Stimulated activated naive CD8-positive, alpha-beta T cell treated with anti-CD3 and anti-CD28 coated beads, Interleukin-15, Interleukin-2, amounts not matched to agents 100 U/mL and 50 U/mL, for 24 hours (primary cell): ENCODE measurements around the gene TSPAN31.
"Not testable (repeated sequence)": the region's sequence is repeated elsewhere in the genome, so short reads cannot be mapped to it uniquely, and the experiment has no call there.

Experiments
- ATAC-seq: fragments of 150-1000 bp; cut with Tn5 transposase; one replicate; pipeline ENCODE4 v1.10.0; 2021
- DNase-seq: peaks from one replicate; pipeline ENCODE4 v3.0.0; 2021

Gene TSPAN31

DNA sequence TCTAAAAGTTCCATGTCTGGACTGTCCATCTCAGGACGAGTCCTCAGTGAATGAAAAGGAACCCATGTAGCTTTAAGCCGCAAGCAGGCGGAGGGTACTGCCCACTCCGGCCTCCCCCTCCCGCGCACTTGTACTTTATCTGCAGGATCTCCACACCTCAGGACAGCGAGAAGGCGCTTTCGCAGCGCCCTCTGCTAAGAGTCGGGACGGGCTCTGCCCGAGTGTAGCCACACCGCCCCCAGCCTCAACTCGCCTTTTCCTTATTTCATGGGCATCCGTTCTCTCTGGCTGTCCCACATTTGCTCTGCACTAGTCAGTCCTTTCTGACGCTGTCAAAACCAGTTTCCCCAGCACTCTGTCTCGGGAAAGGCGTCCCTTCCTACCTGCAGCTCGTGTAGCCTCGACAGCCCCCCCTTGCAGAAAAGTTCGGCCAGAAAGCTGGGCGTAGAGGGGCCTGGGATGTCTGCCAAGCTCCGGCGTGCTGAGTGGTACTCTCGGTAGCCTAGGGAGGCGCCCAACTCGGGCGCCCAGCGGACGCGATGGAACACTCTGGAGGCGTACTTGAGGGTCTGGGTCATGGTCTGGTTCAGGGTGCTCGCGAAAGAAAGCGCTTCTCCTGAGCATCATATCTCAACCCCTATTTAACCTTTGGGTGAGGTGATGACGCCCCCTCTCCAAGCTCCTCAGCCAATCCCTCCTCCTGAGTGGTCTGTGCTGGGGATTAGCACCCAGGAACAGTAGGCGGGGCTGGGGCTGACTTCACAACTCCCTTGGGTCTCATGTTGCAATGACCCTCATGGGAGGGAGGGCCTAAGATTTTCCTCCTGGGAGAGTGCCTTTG lies 21.8 kb downstream of the TSPAN31 start, which contains the start of gene CYP27B1:
Gene CYP27B1, minus strand, starts transcription at position 615 of the 841 bp plus-strand sequence. Its CDS starts 37 bp downstream, at position 578.
- peak; percentile 42 for ATAC-seq

GRCh38 chr12:57767305-57767698 lies 22.5 kb downstream of the TSPAN31 start:
- DNase-seq (no peak), ATAC-seq (no peak)

More for the DNA sequence above, 21.8 kb downstream of the TSPAN31 start, which contains the start of gene CYP27B1:
- DNase-seq, result peak; percentile 52

GRCh38 chr12:57767876-57768275 lies 23.0 kb downstream of the TSPAN31 start:
- no peak for DNase-seq
- no peak for ATAC-seq

DNA sequence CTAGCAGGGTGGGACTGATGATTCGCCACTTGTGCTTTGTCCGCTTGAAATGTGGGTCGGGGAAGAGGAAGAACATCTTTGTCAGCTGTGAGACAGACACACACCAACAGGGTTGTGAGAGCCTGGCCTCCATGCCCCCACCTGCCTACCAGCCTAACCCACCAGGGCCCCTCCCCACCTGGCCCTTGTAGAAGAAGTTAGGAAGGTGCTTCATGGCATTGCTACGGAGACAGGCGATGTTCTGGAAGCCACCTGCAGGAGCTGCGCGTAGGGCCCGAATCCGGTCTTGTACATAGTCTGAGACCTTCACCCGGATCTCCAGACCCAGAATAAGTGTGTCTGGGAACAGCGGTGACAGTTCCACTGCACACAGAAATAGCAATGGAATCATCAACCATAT lies 24.8 kb downstream of the TSPAN31 start:
- ATAC-seq (no peak), DNase-seq (no peak)

- ATAC-seq, result no peak
- no peak for DNase-seq
These were observed 25.9 kb downstream of the TSPAN31 start for GRCh38 chr12:57770734-57771133.

- DNase-seq, result peak; percentile 93
- peak; percentile 68 for ATAC-seq
These were observed 26.5 kb downstream of the TSPAN31 start for GRCh38 chr12:57771236-57771872.

DNA sequence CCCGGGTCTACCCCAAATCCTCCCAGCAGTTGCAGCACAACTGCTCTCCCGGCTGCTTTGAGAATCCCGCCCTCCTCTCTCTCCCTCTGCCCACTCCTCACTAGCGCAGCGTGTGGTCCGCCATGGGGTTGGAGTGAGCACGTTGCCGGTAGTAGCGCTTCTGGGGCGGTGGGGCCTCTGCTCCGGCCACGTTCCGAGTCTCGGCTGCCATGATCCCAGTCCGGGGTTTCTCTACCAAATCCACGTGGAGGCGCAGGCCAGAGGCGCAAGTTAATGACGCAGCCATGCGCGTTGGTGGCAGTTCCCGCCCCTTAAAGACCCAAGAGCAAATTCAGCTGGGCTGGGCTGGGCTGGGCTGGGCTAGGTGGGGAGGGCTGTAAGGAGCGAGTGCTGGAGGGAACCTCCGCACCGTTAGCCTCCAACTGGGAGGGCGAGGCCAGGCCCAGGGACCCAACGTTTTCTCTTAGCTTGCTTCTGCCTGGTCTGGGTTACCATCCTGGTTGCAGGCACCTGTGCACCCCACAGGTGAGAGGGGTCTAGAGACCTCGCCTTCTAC lies 27.1 kb downstream of the TSPAN31 start, which contains the start of gene METTL1:
Gene METTL1, minus strand, starts transcription at position 233 of the 556 bp plus-strand sequence. Its CDS starts 22 bp downstream, at position 211.
- ATAC-seq, result peak; percentile 94
- DNase-seq, result peak; percentile 93

DNA sequence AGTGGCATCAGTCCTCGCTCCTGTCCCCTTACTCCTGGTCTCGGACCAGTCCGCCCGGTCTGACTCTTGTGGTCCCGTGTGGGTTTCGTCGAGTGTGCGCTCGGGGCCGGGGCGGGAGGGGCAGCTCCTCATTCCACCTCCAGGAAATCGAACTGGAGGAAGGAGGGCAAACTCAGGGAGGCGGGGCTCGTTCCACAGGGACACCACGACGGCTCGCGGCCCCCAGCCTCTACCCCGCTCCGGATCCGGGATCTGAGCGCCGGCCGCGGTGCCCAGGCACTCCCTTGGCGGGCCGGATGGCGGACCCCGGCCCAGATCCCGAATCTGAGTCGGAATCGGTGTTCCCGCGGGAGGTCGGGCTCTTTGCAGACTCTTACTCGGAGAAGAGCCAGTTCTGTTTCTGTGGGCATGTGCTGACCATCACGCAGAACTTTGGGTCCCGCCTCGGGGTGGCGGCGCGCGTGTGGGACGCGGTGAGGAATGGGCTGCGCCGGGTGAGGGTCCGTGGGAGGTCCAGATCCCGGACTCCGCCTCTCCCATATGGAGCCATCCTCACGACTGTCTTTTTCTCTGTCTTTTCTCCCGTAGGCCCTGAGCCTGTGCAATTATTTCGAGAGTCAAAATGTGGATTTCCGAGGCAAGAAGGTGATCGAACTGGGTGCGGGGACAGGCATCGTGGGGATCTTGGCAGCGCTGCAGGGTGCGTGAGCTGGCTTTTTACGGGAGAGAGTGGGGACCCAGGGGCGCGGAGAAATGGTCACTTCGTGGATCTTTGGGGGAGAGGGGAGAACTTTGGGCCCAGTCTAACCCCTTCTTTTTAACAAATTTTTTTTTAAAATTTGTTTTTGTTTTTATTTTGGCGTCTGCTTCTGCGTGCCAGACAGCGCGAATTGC lies 27.8 kb downstream of the TSPAN31 start, which contains the start of gene EEF1AKMT3:
Gene EEF1AKMT3, plus strand, starts transcription at position 186 of the 894 bp plus-strand sequence. Its CDS starts 111 bp downstream, at position 297.
- DNase-seq, result peak; percentile 60
- ATAC-seq, result peak; percentile 16

DNA sequence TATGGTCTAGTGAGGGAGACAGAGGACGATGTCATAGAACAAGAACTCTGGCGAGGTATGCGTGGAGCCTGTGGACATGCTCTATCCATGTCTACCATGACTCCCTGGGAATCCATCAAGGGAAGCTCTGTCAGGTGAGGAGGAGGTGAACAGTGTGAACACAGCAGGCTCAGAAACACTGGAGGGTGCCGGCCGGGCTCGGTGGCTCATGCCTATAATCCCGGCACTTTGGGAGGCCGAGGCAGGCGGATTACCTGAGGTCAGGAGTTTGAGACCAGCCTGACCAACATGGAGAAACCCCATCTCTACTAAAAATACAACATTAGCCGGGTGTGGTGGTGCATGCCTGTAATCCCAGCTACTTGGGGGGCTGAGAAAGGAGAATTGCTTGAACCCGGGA lies 29.8 kb downstream of the TSPAN31 start:
- not testable (repeated sequence) for ATAC-seq, DNase-seq

- ATAC-seq (no peak), DNase-seq (no peak)
These were observed 30.2 kb downstream of the TSPAN31 start for GRCh38 chr12:57775044-57775443.

DNA sequence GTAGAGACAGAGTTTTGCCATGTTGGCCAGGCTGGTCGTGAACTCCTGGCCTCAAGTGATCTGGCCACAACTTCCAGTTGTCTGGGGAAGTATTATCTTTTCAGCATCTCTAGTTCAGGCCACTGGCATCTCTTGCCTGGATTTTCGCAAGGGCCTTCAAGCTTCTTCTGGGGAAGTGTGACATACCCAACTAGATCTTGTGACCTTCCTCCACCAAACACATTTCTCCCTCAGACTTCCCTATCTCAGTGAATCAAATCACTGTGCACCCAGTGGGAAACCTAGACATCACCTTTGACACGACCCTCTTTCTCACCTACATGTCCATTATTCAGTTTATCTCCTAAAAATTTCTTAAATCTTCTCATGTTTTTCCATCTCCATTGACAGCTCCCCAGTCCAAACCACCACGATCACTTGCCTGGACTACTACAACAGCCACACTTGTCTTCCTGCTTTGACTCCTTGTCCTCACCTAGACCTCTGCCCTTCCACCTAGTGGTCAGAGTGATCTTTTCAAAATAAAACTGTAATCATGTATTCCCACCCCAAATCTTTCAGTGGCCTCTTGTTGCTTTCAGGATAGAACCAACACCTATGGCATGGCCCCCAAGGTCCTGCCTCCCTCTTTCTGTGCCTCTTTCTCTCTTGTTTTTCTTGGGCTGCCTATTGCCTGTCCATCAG lies 30.9 kb downstream of the TSPAN31 start:
- DNase-seq (no peak), ATAC-seq (no peak)

- no peak for ATAC-seq
- no peak for DNase-seq
These were observed 31.4 kb downstream of the TSPAN31 start for GRCh38 chr12:57776247-57776587.

DNA sequence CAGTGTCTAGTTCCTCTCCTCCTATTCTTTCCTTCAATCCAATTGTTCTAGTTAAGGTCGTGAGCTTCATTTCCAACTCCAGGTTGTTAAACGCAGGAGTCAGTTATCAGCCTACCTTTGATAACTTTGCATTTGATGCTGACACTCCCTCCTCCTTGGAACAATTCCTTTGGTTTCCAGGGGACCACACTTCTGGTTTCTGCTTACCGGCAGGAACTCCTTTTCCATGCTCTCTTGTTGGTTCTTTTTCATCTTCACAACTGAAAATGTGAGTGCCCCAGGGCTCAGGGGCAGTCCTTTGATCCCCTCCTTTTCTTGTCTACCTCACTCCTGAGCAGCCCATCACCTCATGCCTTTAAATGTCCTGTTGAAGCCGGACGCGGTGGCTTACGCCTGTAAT lies 32.5 kb downstream of the TSPAN31 start:
- DNase-seq (no peak), ATAC-seq (no peak)

DNA sequence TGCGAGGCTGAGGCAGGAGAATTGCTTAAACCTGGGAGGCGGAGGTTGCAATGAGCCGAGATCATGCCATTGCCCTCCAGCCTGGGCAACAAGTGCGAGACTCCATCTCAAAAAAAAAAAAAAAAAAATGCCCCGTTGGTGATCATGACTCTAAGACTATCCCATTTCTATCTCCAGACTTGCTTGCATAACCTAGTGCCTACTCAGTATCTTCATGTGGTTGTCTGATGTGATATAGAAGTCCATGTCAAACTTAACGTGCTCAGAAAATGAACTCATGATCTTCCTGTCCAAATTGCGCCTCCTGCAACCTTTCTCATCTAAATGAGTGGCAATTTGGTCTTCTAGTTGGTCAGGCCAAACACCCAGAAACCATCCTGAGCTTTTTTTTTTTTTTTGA lies 33.1 kb downstream of the TSPAN31 start:
- DNase-seq (no peak), ATAC-seq (no peak)

DNA sequence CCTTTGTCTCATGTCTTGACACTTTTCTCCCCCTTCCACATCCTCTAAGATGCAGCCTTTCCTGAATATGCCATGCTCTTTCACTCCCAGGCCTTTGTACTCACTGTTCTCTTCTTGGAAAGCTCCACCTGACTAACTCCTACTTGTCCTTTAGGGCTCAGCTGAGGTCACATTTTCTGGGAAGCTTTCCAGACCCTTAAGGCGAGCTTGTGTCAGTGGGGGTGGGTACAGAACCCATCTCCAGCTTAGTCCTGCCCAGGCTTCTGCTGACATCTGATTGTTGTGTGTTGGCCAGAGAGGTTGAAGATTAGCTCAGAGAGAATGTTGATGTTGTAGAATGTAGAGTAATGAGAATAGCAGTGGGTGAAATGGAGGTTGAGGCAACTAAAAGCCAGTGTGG lies 34.9 kb downstream of the TSPAN31 start:
- ATAC-seq (no peak), DNase-seq (no peak)

GRCh38 chr12:57780284-57780897 lies 35.6 kb downstream of the TSPAN31 start:
- ATAC-seq (no peak), DNase-seq (no peak)

- DNase-seq (no peak), ATAC-seq (no peak)
These were observed 36.4 kb downstream of the TSPAN31 start for GRCh38 chr12:57781244-57781643.

- ATAC-seq, result no peak
- no peak for DNase-seq
These were observed 37.0 kb downstream of the TSPAN31 start for GRCh38 chr12:57781801-57782200.

DNA sequence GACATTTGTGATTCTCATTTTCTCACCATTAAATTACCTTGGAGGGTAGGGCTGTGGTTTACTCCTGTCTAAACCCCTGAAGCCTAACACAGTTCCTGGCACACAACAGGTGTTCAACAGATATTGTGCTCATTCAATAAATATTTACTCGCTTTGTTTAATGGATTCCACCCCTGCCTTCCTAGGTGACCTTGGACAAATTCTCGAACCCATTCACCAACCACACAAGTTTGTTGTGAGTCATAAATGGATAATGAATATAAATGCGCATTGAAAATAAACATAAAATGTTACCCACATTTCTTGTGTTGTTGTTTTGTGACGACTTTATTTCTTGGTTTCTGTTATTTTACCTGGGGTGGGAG lies 37.4 kb downstream of the TSPAN31 start:
- DNase-seq, result no peak
- no peak for ATAC-seq

- peak; percentile 87 for ATAC-seq
- DNase-seq, result peak; percentile 99
These were observed 38.0 kb downstream of the TSPAN31 start, which contains the start of gene TSFM for GRCh38 chr12:57782608-57783465. Gene TSFM (plus strand): TSS chr12:57782787. CDS start chr12:57782802, 15 bp downstream.
